ENCODE data around the gene LNX1.

The LNX1 gene

DNA sequence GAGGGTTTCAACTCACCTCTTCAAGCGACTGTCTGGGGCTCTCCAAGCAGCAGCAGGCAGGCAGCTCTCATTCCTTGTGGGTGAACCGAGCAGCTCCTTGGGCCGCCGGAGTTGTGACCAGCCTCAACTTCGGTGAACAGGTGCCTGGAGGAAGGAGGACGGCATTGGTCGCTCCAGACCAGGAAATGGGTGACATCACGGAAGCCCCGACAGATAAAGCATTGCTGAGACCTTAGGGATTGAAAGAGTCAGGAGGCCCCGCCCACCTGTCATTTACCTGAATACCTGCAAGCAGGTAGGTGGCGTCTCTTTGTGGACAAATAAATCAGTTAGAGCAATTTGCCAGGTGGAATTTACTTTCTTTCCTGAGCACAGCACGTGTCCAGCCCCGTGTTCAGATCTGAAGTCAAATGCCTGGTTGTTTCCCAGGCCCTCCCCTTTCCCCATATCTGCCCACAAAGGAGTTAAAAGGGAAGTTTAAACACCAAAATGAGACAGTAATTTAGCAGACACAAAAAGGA is at the start of gene LNX1:
LNX1 (minus strand) TSS at position 115 of the 521 bp plus-strand sequence. CDS start 17,484 bp downstream, outside the sequence.
- FAIRE-seq: no peak

DNA sequence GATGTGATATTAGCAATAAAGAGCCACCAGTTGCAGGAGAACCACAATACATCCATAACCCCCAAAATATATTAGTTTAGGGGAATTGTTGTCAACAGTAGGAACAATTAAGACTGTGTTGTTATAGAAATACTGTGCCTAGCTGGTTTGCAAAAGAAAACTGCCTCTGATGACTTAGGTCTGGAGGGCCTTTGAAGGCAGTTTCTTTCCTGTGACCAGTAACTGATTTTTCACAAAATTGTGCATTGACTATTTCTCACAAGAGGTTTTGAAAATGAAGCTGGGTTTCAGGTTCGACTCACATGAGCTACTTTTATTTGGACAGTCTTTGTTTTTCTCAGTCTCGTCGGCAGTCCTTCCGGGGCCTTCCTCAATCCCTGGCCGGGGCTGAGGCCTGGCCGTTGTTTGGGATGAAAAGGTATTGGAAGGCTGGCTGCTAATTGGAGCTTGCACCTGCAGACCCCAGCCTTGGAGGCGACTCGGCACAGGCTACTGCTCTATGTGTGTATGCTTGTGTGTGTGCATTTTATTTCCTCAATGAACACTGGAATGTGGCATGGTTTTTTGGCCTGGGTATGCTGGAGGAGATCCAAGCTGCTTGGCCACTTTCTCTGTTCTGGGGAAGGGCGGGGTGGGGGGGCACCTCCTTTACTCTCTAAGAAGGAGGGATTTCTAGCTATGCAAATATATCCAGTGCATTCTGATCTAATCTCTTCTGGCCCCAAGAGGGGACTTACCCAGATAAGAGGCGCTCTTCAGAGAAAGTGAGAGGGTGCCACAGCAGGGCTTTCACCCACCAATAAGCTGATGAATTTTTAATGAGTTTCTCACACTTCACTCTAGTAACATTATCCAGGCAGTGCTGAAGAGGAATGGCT is 49.5 kb upstream of the LNX1 start:
- FAIRE-seq: no peak

DNA sequence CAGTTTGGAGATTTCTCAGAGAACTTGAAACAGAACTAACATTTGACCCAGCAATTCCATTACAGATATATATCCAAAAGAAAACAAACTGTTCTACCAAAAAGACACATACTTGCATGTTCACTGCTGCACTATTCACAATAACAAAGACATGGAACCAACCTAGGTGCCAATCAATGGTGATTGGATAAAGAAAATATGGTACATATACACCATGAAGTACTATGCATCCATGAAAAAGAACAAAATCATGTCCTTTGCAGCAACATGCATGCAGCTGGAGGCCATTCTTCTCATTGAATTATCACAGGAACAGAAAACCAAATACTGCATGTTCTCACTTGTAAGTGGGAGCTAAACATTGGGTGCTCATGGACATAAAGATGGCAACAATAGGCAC is 47.6 kb upstream of the LNX1 start:
- no peak for FAIRE-seq

DNA sequence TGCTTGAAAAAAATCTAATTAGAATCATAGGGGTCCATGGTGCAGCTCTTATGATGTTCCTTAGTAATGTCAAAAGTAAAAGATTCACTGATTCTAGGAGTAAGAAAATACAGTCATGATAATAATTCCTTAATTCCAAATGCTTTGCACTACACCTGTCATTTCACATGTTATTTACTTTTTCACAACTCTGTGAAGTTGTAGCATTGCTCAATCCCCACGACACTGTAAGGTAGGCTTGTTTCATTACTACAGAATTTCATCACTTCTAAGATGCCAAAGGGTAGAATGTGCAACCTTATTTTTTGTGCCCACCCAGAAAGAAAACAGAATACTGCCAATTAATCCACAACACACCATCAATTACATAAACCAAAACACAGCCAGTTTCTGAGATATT is 46.1 kb upstream of the LNX1 start:
- no peak for FAIRE-seq

DNA sequence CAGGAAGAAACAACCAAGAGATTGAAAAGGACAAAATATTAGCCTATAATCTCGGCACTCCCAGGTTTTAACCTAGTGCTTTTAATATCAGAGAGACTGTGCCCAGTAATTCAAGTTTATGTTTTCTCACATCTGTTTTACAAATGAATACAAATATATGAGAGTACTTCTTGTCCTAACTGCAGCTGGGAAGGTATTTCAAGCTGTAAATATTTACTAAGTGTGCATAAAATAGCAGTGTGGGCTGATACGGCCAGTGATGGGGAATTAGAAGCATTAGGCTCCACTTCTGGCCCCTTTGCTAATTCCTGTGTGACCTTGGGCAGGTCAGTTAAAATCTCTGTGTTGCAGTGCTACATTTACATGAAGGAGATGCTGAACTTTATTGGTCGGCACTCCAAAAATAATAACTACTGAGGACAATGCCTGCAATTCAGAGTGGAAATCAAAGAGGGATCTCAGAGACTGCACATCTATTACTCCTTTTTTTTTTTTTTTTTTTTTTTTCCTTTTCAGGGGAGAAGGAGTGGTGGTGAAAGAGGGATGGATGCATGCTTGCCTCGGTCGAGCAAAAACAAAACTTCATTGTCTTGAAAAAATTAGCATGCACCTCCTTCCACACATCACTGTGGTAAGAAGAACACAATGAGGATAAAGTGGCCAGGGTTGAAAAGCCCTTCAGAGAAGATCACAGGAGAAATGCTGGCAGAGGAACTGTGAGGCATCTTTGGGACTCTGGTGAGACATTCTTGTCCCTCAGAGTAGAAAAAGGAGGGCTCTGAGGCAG is 44.6 kb upstream of the LNX1 start:
- FAIRE-seq: no peak

DNA sequence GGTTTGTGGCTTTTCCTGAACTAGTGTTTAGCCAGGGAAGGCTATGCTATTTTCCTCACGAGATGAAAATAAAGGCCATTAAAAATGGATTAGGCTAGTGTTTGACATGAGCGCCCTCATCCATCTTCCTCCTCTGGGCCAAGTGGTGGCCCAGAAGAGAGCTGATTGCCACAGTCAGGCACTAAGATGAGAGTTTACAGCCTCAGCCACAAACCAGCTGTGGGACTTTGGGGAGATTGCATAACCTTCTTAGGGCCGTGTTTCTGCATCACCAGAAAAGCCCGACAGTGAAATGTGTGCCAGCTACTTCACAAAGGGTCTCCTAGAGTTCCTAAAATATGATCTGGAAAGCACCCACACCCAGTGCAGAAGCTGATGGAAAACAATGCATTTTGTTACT is 42.3 kb upstream of the LNX1 start:
- FAIRE-seq: no peak

DNA sequence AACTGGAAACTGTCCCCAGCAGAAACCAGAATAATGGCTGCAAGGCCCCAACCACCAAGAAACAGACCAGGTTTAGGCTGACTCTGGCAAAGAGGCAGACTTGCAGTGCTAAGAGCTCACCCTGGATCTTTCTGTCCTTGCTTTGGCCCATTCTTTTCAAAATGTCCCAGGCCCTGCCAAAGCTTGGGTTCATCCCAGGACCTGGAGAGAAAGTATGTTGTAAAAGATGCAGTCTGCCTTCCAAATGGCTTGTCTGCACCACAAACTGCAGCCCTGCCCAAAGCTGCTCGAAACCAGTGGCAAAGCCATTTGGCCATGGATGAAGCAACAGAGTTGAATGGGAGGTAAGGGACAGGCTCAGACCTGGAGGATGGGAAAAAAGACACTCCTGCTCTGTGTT is 38.0 kb upstream of the LNX1 start:
- FAIRE-seq: no peak

DNA sequence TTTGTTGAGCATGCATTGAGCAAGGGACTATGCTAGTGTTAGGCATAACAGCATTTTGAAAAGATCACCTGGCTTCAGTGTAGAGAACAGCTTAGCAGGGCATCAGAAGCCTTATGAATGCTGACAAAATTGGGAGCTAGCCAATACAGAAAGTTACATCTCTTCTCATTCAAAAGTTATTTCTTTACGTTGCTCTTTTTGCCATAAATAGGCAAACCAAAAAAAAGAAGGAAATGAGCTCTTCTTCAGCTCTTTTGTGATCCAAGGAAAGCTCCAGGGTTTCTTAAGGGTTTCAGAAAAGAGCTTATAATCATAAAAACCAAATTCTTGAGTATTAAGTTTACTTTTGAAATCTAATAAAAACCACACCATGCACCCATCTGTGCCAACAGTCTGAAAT is 35.2 kb upstream of the LNX1 start:
- no peak for FAIRE-seq

DNA sequence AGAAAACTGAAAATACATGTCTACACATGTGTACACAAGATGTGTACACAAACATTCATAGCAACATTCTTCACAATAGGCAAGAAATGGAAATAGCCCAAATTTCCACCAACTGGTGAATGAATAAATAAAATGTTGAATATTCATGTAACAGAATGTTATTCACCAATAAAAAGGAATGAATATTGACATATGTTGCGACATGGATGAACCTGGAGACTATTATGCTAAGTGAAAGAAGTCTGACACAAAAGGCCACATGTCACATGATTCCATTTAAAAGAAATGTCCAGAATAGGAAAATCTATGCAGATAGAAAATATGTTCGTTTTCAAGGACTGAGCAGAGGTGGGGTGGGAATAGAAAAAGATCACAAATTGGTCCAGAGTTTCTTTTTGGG is 34.6 kb upstream of the LNX1 start:
- no peak for FAIRE-seq

DNA sequence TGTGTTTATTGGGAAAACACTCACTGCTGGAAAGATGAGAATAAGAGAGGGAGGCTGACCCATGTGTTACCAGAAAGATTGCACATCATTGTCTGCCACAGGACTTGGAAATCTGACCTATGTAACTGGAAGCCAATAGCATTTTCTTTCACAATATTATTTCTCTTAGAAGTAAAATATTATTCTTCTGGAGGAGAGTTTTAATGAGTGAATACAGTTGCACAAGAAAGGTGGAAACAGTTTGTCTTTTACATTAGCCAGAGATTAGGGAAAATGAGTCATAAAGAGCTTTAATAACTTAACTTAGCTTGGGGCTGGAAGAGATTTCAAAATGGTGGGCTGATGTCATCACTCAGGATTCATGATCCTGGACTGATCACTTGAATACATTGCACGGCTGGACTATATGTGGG is 31.5 kb upstream of the LNX1 start:
- FAIRE-seq: no peak

DNA sequence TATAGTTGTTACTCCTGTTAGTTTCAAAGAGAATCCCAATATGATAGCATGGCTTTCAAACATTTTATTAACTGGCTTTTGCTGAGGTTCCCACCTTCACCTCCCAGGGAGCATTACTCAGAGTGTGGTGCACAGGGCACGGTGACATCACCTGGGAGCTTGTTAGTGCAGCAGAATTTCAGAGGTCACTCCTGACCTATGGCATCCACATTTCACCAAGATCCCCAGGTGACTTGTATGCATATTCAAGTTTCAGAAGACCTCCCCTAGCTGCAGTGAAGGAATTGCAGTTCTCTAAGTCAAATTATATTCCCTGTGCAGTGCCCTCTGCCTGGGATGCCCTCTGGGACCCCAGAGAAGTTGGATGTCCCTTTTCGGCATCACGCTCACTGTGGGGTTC is 29.7 kb upstream of the LNX1 start:
- FAIRE-seq: no peak

DNA sequence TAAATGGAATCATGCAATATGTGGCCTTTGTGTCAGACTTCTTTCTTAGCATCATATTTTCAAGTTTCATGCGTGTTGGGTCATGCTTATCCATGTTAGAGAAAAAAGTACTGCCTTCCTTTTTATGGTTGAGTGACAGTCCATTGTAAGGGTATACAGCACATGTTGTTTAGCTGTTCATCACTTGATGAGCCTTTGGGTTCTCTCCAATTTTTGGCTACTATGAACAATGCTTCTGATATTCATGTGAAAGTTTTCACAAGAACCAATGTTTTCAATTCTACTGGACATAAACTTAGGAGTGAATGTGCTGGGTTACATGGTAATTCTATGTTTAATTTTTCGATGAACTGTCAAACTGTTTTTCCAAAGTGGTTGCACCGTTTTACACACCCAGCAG is 28.1 kb upstream of the LNX1 start:
- no peak for FAIRE-seq

DNA sequence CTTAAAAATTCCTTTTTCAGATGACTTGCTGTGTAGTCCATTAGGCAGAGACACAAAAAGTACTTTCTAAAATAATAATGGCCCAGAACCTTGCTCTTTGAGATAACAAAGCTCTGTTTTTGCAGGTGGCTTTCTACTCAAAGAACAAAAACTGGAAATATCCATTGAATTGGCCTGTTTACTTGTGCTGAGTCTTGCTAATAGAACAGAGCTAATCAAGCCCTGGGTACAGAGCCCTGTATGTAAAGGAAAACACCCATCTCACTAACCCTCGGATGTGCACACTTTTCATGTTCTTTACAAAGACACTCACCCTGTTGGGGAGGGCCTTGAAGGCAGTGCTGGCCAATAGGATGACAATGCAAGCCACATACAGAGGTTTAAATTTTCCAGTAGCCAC is 27.0 kb upstream of the LNX1 start:
- no peak for FAIRE-seq

DNA sequence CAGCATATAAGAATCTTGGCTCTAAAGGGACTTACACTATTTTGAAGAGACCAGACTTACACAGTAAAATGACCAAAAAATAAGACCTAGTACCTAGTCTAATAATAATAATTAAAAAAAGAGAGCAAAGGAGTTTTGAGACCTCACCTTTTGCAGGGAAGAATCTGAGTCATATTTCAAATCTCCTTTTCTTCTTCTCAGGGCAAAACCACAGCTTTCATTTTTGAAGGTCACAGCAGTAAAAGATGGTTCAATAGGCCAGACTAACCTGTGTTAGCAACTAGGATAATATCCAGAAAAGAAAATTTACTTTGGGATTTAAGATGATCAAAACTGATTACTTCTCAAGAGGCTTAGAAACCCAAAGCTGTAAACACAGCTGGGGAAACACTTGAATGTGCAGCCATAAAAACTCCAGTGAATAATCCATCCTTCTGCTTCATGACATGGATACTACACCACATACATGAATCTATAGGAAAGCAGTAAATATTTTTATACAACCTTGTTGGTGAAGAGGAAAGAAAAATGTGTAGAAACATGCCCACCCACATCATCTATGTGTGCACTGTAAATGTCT is 25.9 kb upstream of the LNX1 start:
- no peak for FAIRE-seq

DNA sequence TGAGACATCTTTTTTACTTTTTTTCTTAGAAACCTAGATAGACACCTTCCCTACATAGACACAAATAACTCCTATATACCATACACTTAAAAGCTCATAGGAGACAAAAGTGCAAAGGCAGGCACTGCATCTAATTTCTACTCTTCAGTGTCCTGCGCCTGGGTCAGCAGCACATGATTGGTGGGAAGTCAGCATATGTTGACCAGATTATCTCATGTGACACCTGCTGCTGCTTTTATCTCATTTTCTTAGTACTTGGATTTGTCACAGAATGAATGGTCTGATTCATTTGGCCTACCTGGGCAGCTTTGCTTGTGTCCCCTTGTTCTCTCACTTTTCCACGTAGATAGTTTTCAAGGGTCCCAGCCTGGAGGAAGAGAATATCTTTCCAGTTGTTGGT is 24.9 kb upstream of the LNX1 start:
- no peak for FAIRE-seq

DNA sequence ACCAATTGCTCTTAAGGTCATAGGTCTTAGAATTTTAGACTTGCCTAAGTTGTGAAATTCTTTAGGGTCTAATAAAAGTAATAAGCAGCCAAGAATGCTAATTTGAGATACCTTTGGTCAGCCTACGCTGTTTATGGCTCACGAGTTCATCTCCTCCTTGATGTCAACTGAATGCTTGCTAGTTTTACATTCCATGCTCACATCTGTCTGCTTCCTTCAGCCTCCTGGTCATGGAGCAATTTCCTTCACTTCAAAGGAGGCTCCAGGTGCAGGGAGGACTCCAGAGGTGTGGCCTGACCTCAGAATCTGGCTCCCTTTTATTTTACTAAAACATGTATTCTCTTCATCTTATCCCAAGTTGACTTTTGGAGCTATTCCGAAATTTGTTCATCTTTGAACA is 23.3 kb upstream of the LNX1 start:
- no peak for FAIRE-seq

DNA sequence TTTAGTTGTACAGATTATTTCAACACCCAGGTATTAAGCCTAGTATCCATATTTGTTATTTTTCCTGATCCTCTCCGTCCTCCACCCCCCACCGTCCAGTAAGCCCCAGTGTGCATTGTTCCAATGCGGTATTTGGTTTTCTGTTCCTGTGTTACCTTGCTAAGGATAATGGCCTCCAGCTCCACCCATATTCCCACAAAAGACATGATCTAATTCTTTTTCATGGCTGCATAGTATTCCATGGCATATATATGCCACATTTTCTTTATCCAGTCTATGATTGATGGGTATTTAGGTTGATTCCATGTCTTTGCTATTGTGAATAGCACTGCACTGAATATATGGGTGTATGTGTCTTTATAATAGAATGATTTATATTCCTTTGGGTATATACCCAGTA is 22.1 kb upstream of the LNX1 start:
- FAIRE-seq: no peak

DNA sequence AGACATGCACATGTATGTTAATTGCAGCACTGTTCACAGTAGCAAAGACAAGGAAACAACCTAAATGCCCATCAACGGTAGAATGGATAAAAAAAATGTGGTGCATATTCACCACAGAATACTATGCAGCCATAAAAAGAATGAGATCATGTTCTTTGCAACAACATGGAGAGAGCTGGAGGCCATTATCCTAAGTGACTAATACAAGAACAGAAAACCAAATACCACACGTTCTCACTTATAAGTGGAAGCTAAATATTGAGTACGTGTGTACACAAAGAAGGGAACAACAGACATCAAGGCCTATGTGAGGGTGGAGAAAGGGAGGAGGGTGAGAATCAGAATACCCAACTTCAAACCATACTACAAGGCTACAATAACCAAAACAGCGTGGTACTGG is 17.4 kb upstream of the LNX1 start:
- no peak for FAIRE-seq

DNA sequence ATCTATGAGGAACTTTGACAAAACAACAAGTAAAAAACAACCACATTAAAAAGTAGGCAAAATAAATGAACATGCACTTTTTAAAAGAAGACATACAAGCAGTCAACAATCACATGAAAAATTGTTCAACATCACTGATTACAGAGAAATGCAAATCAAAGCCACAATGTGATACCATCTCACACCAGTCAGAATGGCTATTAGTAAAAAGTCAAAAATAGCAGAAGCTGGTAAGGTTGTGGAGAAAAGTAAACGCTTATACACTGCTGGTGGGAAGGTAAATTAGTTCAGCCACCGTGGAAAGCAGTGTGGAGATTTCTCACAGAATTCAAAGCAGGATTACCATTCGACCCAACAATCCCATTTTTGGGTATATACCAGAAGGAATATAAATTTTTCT is 17.0 kb upstream of the LNX1 start:
- no peak for FAIRE-seq

DNA sequence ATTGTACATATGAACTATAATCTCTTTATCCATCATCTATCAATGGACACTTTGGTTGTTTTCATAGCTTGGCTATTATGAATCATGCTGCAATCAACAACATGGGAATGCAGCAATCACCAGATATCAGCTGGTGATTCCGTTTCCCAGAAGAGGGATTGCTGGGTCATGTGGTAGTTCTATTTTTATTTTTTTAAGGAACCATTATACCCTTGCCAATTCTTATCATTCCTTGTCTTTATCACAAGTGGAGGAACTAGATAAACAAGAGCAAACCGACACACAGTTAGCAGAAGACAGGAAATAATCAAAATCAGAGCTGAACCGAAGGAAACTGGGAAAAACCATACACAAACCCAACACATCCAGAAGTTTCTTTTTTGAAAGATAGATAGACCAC is 14.5 kb upstream of the LNX1 start:
- FAIRE-seq: no peak

DNA sequence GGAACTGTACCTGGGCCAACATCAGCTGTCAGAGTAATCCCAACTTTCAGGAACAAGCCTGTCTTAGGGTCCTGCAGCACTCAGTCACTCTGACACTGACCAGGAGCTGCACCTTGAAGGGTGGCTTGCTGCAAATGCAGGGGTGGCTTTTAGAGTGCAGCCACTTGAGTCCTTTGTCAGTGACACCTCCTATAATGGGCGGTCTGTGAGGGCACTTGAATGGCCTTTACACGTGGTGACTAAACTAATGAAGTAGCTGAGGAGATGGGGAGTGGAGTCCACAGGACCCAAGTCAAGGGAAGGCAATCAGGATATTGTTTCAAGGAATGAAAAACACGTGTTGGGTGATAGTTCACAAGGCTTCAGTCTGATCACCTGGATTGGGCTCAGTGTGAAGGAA is 11.1 kb upstream of the LNX1 start:
- no peak for FAIRE-seq

DNA sequence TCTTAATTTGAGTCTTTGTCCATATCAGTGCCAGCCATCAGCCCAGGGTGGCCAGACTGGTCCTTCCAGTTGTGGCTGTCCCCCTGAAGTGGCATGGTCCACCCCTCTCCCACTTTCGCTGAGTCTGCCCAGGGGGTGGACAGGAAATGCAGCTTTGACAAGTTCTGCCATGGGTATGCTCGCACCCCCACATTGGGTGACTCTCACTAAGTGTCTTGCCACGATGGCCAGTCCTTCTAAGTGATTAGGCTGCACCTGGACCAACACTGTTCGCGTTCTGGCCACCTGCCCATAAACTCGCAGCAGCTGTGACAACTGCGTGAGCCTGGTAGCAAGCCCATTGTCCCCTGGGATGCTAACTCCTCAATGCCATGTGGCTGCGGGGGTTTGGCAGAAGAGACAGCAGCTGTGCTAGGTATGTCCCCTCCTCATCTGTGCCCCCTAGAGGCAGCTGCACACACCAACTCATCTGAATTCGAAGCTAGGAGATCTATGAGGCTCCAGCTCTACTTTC is 10.0 kb upstream of the LNX1 start:
- FAIRE-seq: no peak

DNA sequence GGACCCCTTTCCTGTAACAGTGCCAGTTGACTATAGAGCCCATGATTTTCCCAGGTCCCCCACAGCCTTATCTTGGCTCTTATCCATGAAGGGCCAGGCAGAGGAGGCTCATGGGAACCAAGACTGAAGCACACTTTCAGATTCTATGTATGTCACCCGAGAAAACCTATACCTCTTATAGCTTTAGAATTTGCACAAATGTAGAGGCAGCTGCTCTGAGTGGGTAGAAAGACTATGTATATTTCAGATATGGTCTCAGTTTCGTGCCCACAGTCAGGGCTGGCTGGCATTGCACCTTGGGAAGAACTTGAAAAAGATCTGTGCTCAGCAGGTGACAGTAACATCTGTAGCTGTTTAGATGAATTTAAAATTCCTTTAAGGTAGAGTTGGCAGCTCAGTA is 8.3 kb upstream of the LNX1 start:
- no peak for FAIRE-seq

DNA sequence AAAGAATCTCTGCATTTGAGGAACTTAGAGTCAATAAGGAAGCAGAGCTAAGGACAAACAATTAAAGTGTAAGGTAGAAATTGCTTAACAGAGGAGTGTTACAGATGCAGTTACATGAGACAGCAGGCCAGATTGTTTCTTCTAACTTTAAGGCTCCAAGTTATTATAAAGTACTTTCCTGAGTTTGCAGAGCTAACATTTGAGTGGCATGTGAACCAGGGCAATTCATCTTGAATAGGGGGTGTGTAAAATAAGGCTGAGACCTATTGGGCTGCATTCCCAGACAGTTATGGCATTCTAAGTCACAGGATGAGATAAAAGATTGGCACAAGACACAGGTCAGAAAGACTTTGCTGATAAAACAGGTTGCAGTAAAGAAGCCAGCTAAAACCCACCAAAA is 7.6 kb upstream of the LNX1 start:
- no peak for FAIRE-seq

All from TTC549 (cell line).